NCI-H1105 (cell line): Measurements from ENCODE around the gene NME2.

Experiments used
- DNase-seq: peaks from one replicate; lab custom pipeline; 2025; lab: John Stamatoyannopoulos, UW

The NME2 gene

GRCh38 chr17:51203838-51204237, 37.6 kb downstream of the NME2 start:
- DNase-seq = no peak

GRCh38 chr17:51214920-51215319, 48.7 kb downstream of the NME2 start:
- DNase-seq = no peak

DNA sequence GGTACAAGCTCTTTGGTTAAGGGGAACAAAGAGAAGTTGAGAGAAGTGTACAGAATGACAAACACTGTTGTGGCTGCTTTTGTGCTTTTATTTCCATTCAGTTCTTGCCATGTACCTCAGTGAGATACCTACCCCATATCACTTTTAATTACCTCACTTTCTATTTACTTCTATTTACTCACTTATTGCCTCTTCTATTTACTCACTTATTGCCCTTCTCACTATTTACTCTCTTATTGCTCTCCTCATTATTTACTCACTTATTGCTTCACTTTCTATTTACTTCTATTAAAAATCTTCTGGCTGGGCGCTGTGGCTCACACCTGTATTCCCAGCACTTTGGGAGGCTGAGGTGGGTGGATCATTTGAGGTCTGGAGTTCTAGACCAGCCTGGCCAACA, 51.7 kb downstream of the NME2 start:
- DNase-seq = no peak

GRCh38 chr17:51221322-51221721, 55.1 kb downstream of the NME2 start:
- no peak for DNase-seq
